ENCODE measurements around the gene FDX1. TPM values are rescaled to one million over a fixed set of nuclear protein-coding genes. Genes with fewer than 3 reads are reported as not detected.
"Not testable (repeated sequence)": the region's sequence is repeated elsewhere in the genome, so short reads cannot be mapped to it uniquely, and the experiment has no call there.

Gene FDX1
- total and polyA plus RNA-seq, 2 of the 13 experiments (the other 11 are each of a cell fraction or from before 2014, with no cell fraction given), result 4.5 to 13.1 TPM

DNA sequence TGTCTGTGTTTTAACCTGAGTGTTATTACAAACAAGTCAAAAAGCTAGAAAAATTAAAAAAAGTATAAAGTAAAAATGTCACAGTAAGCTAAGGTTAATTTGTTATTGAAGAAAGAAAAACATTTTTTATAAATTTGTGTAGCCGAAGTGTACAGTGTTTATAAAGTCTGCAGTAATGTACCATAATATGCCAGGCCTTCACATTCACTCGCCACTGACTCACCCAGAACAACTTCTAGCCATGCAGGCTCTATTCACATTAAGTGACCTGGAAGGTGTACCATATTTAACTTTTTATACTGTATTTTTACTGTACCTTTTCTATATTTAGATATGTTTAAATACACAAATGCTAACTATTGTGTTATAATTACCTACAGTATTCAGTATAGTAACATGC lies 14.7 kb upstream of the FDX1 start:
- CTCF ChIA-PET (ENCODE audit: low intra/inter-chr PET ratio, low total read pairs), result no interaction called here
- no peaks in the 10 kb centered on the region for H3K4me1 ChIP-seq (ENCODE audit: insufficient read depth, low read length)
- ATAC-seq, result no peak
- H3K4me2 ChIP-seq (ENCODE audit: low read depth, low read length), result no peak overlapping the region
- H3K36me3 ChIP-seq (replicated peaks in 1 of 2; ENCODE audit: control insufficient read depth in 1 of 2, insufficient read depth in 2 of 2, low read length in 2 of 2), result no peaks in the 10 kb centered on the region
- no peaks in the 10 kb centered on the region for H4K20me1 ChIP-seq (ENCODE audit: insufficient read depth, low read length)
- 32% methylated on average over 2 of the region's 2 CpGs for whole genome bisulfite sequencing (ENCODE audit: low lambda C conversion rate)
- H3K79me2 ChIP-seq (ENCODE audit: insufficient read depth, low read length), result no peaks in the 10 kb centered on the region
- BruUV-seq (replicated peaks), result no TSS peak
- no peaks in the 10 kb centered on the region for H3K9me3 ChIP-seq (ENCODE audit: low read length)
- H3K27me3 ChIP-seq (ENCODE audit: control insufficient read depth in 1 of 2, insufficient read depth in 2 of 2, low read length in 2 of 2), result peaks cover 0 to 7% of the 10 kb centered on the region in 2 experiments; a peak in 2 of 5 replicates
- no peak for DNase-seq (ENCODE audit: low spot score)
- POLR2A ChIA-PET, result no interaction called here
- H2AFZ ChIP-seq (ENCODE audit: low read length), result no peak overlapping the region
- in situ Hi-C loops (cut with HindIII; ENCODE audit: extremely low pct_ligation_motif_present, low pct_unique_long_range_greater_than_20kb), result no loop called here
- TF ChIP-seq ZNF737 (CRISPR knock-in tag; IDR thresholded peaks at IDR 0.05; ENCODE audit: borderline replicate concordance), result no peak
- TF ChIP-seq NCOA1 (CRISPR knock-in tag; IDR thresholded peaks at IDR 0.05), result no peak
- no peak for TF ChIP-seq BRCA1 (CRISPR knock-in tag; IDR thresholded peaks at IDR 0.05)
- no peak for TF ChIP-seq ZNF501 (CRISPR knock-in tag; IDR thresholded peaks at IDR 0.05)
- no peak for TF ChIP-seq MAX (IDR thresholded peaks at IDR 0.05)
- TF ChIP-seq MAFG (CRISPR knock-in tag; IDR thresholded peaks at IDR 0.05), result no peak
- TF ChIP-seq ZNF749 (CRISPR knock-in tag; IDR thresholded peaks at IDR 0.05; ENCODE audit: borderline replicate concordance), result no peak
- TF ChIP-seq ZFP37 (CRISPR knock-in tag; IDR thresholded peaks at IDR 0.05; ENCODE audit: borderline replicate concordance), result no peak
- TF ChIP-seq, protein P1, sequence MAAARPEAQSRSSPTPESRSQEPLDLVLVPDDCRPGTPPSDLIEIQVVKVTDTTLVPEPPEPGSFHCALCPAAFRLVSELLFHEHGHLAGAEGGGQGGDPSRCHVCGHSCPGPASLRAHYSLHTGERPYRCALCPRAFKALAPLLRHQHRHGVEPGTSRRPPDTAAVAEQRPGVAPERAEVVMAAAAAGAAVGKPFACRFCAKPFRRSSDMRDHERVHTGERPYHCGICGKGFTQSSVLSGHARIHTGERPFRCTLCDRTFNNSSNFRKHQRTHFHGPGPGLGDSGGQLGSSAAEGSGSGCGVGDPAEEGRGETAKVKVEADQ (CRISPR knock-in tag; IDR thresholded peaks at IDR 0.05; ENCODE audit: borderline replicate concordance), result no peak
- TF ChIP-seq NFATC3 (CRISPR knock-in tag; IDR thresholded peaks at IDR 0.05), result no peak
- TF ChIP-seq EHMT2 (IDR thresholded peaks at IDR 0.05; ENCODE audit: borderline replicate concordance, low read depth, low read length), result no peak
- TF ChIP-seq KAT7 (CRISPR knock-in tag; IDR thresholded peaks at IDR 0.05; ENCODE audit: borderline replicate concordance), result no peak
- no peak for TF ChIP-seq ZNF496 (CRISPR knock-in tag; IDR thresholded peaks at IDR 0.05; ENCODE audit: insufficient replicate concordance)
- TF ChIP-seq, protein P2, sequence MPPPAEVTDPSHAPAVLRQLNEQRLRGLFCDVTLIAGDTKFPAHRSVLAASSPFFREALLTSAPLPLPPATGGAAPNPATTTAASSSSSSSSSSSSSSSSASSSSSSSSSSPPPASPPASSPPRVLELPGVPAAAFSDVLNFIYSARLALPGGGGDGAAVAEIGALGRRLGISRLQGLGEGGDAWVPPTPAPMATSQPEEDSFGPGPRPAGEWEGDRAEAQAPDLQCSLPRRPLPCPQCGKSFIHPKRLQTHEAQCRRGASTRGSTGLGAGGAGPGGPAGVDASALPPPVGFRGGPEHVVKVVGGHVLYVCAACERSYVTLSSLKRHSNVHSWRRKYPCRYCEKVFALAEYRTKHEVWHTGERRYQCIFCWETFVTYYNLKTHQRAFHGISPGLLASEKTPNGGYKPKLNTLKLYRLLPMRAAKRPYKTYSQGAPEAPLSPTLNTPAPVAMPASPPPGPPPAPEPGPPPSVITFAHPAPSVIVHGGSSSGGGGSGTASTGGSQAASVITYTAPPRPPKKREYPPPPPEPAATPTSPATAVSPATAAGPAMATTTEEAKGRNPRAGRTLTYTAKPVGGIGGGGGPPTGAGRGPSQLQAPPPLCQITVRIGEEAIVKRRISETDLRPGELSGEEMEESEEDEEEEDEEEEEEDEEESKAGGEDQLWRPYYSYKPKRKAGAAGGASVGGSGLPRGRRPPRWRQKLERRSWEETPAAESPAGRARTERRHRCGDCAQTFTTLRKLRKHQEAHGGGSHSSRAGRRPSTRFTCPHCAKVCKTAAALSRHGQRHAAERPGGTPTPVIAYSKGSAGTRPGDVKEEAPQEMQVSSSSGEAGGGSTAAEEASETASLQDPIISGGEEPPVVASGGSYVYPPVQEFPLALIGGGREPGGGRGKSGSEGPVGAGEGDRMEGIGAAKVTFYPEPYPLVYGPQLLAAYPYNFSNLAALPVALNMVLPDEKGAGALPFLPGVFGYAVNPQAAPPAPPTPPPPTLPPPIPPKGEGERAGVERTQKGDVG (CRISPR knock-in tag; IDR thresholded peaks at IDR 0.05; ENCODE audit: borderline replicate concordance), result no peak
- H3K27ac ChIP-seq (ENCODE audit: extremely low read length, insufficient read depth, low read length), result no peak overlapping the region
- intact Hi-C loops (cut with micrococcal nuclease; ENCODE audit: unreplicated experiment), result no loop called here
- no peak overlapping the region for H3K9ac ChIP-seq (ENCODE audit: insufficient read depth, low read depth, low read length)
- no peak for FAIRE-seq
- no peak overlapping the region for H3K4me3 ChIP-seq (replicated peaks in 1 of 3; ENCODE audit: insufficient read depth in 1 of 3, low read depth in 2 of 3, low read length in 3 of 3)

DNA sequence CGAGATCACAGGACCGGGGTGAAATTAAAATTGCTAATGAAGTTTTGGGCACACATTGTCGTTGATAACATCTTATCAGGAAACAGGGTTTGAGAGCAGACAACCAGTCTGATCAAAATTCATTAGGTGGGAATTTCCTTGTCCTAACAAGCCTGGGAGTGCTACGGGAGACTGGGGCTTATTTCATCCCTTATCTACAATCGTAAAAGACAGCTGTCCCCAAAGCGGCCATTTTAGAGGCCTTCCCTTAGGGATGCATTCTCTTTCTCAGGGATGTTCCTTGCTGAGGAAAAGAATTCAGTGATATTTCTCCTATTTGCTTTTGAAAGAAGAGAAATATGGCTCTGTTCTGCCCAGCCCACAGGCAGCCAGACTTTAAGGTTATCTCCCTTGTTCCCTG lies 8.1 kb upstream of the FDX1 start:
- BruUV-seq (replicated peaks); H3K4me1 ChIP-seq (ENCODE audit: insufficient read depth, low read length); H2AFZ ChIP-seq (ENCODE audit: low read length); ATAC-seq; DNase-seq (ENCODE audit: low spot score); in situ Hi-C loops (cut with HindIII; ENCODE audit: extremely low pct_ligation_motif_present, low pct_unique_long_range_greater_than_20kb); POLR2A ChIA-PET; FAIRE-seq; H3K4me2 ChIP-seq (ENCODE audit: low read depth, low read length); H3K27ac ChIP-seq (ENCODE audit: extremely low read length, insufficient read depth, low read length); intact Hi-C loops (cut with micrococcal nuclease; ENCODE audit: unreplicated experiment); H3K79me2 ChIP-seq (ENCODE audit: insufficient read depth, low read length); H3K9ac ChIP-seq (ENCODE audit: insufficient read depth, low read depth, low read length); H4K20me1 ChIP-seq (ENCODE audit: insufficient read depth, low read length); H3K9me3 ChIP-seq (ENCODE audit: low read length); H3K36me3 ChIP-seq (replicated peaks in 1 of 2; ENCODE audit: control insufficient read depth in 1 of 2, insufficient read depth in 2 of 2, low read length in 2 of 2); CTCF ChIA-PET (ENCODE audit: low intra/inter-chr PET ratio, low total read pairs); H3K4me3 ChIP-seq (replicated peaks in 1 of 3; ENCODE audit: insufficient read depth in 1 of 3, low read depth in 2 of 3, low read length in 3 of 3): not testable (repeated sequence)
- peaks cover 0 to 13% of the 10 kb centered on the region in 2 experiments; a peak in 2 of 5 replicates for H3K27me3 ChIP-seq (ENCODE audit: control insufficient read depth in 1 of 2, insufficient read depth in 2 of 2, low read length in 2 of 2)
- WGBS (ENCODE audit: low lambda C conversion rate), result 15% methylated on average over 6 of the region's 6 CpGs

Data from HepG2 (cell line).